H1 (cell line): Measurements from ENCODE around the gene DEUP1. TPM values are rescaled to one million over a fixed set of nuclear protein-coding genes. Genes with fewer than 3 reads are reported as not detected.

Experiments
- CTCF ChIA-PET: fragments of 300-600 bp; sonication (Branson Sonifier 250); formaldehyde crosslinking; loops from one replicate; lab custom pipeline; 2021; ENCODE audit not compliant: partially characterized antibody; lab: Charles Lee
- POLR2A ChIA-PET: fragments of 300-600 bp; sonication (Branson Sonifier 250); formaldehyde crosslinking; loops from one replicate; lab custom pipeline; 2021; ENCODE audit warnings: inconsistent platforms; ENCODE audit not compliant: partially characterized antibody; lab: Charles Lee
- DNase-seq, 2 experiments: peaks; one replicate each; pipeline versions ENCODE4 v3.0.0 to v3.0.0-alpha.2; 2010 to 2022; ENCODE audit warnings: low spot score in 2 of 2, low read depth in 1 of 2, mixed read lengths in 1 of 2
- FAIRE-seq: peaks from 2 replicates; lab custom pipeline; 2011; peaks lifted over from hg19 to GRCh38; lab: Jason Lieb, UNC
- H2AFZ ChIP-seq: 2 replicates; pipeline ENCODE4 v1.8.1; 2012; ENCODE audit warnings: low read length, inconsistent platforms
- H2AK5ac ChIP-seq: 2 replicates; pipeline ENCODE4 v1.6.1; 2013; ENCODE audit warnings: low read depth, low read length
- H2BK120ac ChIP-seq: replicated peaks from 2 replicates; pipeline ENCODE3; 2013; ENCODE audit warnings: low read depth, low read length, inconsistent platforms
- H2BK12ac ChIP-seq: 2 replicates; pipeline ENCODE4 v1.6.1; 2013; ENCODE audit warnings: low read depth, low read length
- H2BK15ac ChIP-seq: 2 replicates; pipeline ENCODE4 v1.6.1; 2013; ENCODE audit warnings: low read length
- H2BK20ac ChIP-seq: 2 replicates; pipeline ENCODE4 v1.6.1; 2013; ENCODE audit warnings: low read length
- H2BK5ac ChIP-seq: 2 replicates; pipeline ENCODE4 v1.6.1; 2013; ENCODE audit warnings: low read depth, low read length
- H3K14ac ChIP-seq: 2 replicates; pipeline ENCODE4 v1.6.1; 2013; ENCODE audit warnings: inconsistent platforms; ENCODE audit not compliant: insufficient read length
- H3K18ac ChIP-seq: 2 replicates; pipeline ENCODE4 v1.6.1; 2013; ENCODE audit warnings: low read length; ENCODE audit errors: extremely low read depth
- H3K23ac ChIP-seq: 2 replicates; pipeline ENCODE4 v1.6.1; 2013; ENCODE audit warnings: inconsistent platforms; ENCODE audit not compliant: insufficient read length
- H3K23me2 ChIP-seq: 2 replicates; pipeline ENCODE4 v1.6.1; 2013; ENCODE audit warnings: low read depth, low read length
- H3K27ac ChIP-seq: 2 replicates; pipeline ENCODE4 v1.6.1; 2011; ENCODE audit warnings: low read depth, low read length, inconsistent platforms
- H3K27me3 ChIP-seq, 4 experiments: replicated peaks in 1 of 4; 1 replicate in 1 of 4; 2 replicates in 3 of 4; pipeline versions ENCODE4 v1.6.1 to v1.8.1; 2011 to 2013; ENCODE audit warnings: low read length in 3 of 4, mild to moderate bottlenecking in 3 of 4, inconsistent platforms in 2 of 4, mixed read lengths in 2 of 4, moderate library complexity in 1 of 4; ENCODE audit not compliant: control insufficient read depth in 3 of 4, insufficient read depth in 3 of 4; ENCODE audit errors: extremely low read depth in 1 of 4
- H3K36me3 ChIP-seq, 4 experiments: 2 replicates each; pipeline versions ENCODE4 v1.6.1 to v1.8.1; 2011 to 2013; ENCODE audit warnings: mild to moderate bottlenecking in 4 of 4, low read length in 3 of 4, moderate library complexity in 2 of 4, control low read depth in 1 of 4, inconsistent platforms in 1 of 4; ENCODE audit not compliant: insufficient read depth in 4 of 4, control insufficient read depth in 2 of 4
- H3K4ac ChIP-seq: replicated peaks from 2 replicates; pipeline ENCODE3; 2013; ENCODE audit warnings: low read length, low read depth, mixed read lengths, inconsistent platforms; ENCODE audit not compliant: insufficient read length
- H3K4me1 ChIP-seq, 4 experiments: replicated peaks in 1 of 4; 1 replicate in 1 of 4; 2 replicates in 3 of 4; pipeline versions ENCODE4 v1.6.1 to v1.8.1; 2011 to 2013; ENCODE audit warnings: low read length in 3 of 4, inconsistent platforms in 2 of 4, mixed read lengths in 1 of 4; ENCODE audit not compliant: insufficient read depth in 4 of 4, control insufficient read depth in 3 of 4
- H3K4me2 ChIP-seq, 2 experiments: 2 replicates each; pipeline versions ENCODE4 v1.6.1 to v1.8.1; 2011 to 2013; ENCODE audit warnings: low read depth in 2 of 2, low read length in 2 of 2, control low read depth in 1 of 2, inconsistent platforms in 1 of 2, mild to moderate bottlenecking in 1 of 2; ENCODE audit not compliant: insufficient read depth in 1 of 2
- H3K4me3 ChIP-seq, 4 experiments: fragments of 200-600, 300-600 bp in 1 of 4; sonication (generic), shearing (Covaris generic), sonication (Bioruptor Twin) in 1 of 4; 2 replicates each; pipeline versions ENCODE4 v1.5.1 to v1.8.1; 2011 to 2016; ENCODE audit warnings: low read length in 4 of 4, low read depth in 3 of 4, control low read depth in 2 of 4, inconsistent platforms in 2 of 4, mild to moderate bottlenecking in 2 of 4, mixed read lengths in 1 of 4, moderate library complexity in 1 of 4; ENCODE audit not compliant: insufficient read depth in 2 of 4; ENCODE audit errors: extremely low read depth in 1 of 4
- H3K56ac ChIP-seq: replicated peaks from 2 replicates; pipeline ENCODE3; 2013; ENCODE audit warnings: low read depth, mild to moderate bottlenecking, mixed read lengths, low read length, inconsistent platforms; ENCODE audit not compliant: insufficient read length
- H3K79me1 ChIP-seq: 2 replicates; pipeline ENCODE4 v1.6.1; 2013; ENCODE audit warnings: low read depth, low read length, control low read depth
- H3K79me2 ChIP-seq, 2 experiments: 2 replicates each; pipeline versions ENCODE4 v1.6.1 to v1.8.1; 2012 to 2013; ENCODE audit warnings: low read length in 2 of 2, mild to moderate bottlenecking in 2 of 2, inconsistent platforms in 1 of 2; ENCODE audit not compliant: insufficient read depth in 2 of 2, control insufficient read depth in 1 of 2
- H3K9ac ChIP-seq, 4 experiments: replicated peaks in 1 of 4; 1 replicate in 1 of 4; 2 replicates in 3 of 4; pipeline versions ENCODE4 v1.6.1 to v1.8.1; 2011 to 2013; ENCODE audit warnings: low read depth in 3 of 4, low read length in 3 of 4, control low read depth in 2 of 4, mild to moderate bottlenecking in 2 of 4, moderate library complexity in 2 of 4, inconsistent platforms in 1 of 4; ENCODE audit errors: extremely low read depth in 1 of 4
- H3K9me3 ChIP-seq, 2 experiments: 2 replicates each; pipeline versions ENCODE4 v1.6.1 to v1.8.1; 2012 to 2013; ENCODE audit warnings: mild to moderate bottlenecking in 2 of 2, moderate library complexity in 2 of 2, control low read depth in 1 of 2, inconsistent platforms in 1 of 2, low read depth in 1 of 2, low read length in 1 of 2, mixed read lengths in 1 of 2; ENCODE audit not compliant: insufficient read depth in 2 of 2
- H4K20me1 ChIP-seq, 2 experiments: replicated peaks in 1 of 2; 2 replicates each; pipeline versions ENCODE3 to v1.8.1; 2011 to 2013; ENCODE audit warnings: inconsistent platforms in 2 of 2, low read length in 2 of 2, mild to moderate bottlenecking in 1 of 2; ENCODE audit not compliant: insufficient read depth in 2 of 2, control insufficient read depth in 1 of 2
- H4K5ac ChIP-seq: 2 replicates; pipeline ENCODE4 v1.6.1; 2013; ENCODE audit warnings: low read length, low read depth, mixed read lengths, inconsistent platforms; ENCODE audit not compliant: insufficient read length
- H4K8ac ChIP-seq: 2 replicates; pipeline ENCODE4 v1.8.0; 2013; ENCODE audit warnings: mild to moderate bottlenecking, moderate library complexity, low read length, inconsistent platforms; ENCODE audit not compliant: insufficient read depth; ENCODE audit errors: extremely low read depth
- H4K91ac ChIP-seq: replicated peaks from 2 replicates; pipeline ENCODE3; 2013; ENCODE audit warnings: low read length, mixed read lengths, inconsistent platforms; ENCODE audit not compliant: insufficient read length
- CREB1 ChIP-seq: IDR thresholded peaks from 2 replicates; pipeline ENCODE4 v1.6.1; 2012; ENCODE audit warnings: inconsistent platforms
- CTCF ChIP-seq, 3 experiments: IDR thresholded peaks; 1 replicate in 2 of 3; 2 replicates in 1 of 3; pipeline versions ENCODE4 v1.5.1 to v1.6.1; 2011; ENCODE audit warnings: low read length in 3 of 3, mild to moderate bottlenecking in 3 of 3, inconsistent platforms in 2 of 3, low read depth in 1 of 3, moderate library complexity in 1 of 3; ENCODE audit not compliant: insufficient read depth in 1 of 3; ENCODE audit errors: control extremely low read depth in 1 of 3
- WGBS, 2 experiments: shearing (Covaris generic) in 1 of 2; methylation state at CpG; one replicate each; pipeline versions ENCODE4 v1.1.6 to v1.1.7; 2013 to 2015; ENCODE audit warnings: low lambda C conversion rate in 2 of 2, mixed read lengths in 2 of 2, inconsistent platforms in 1 of 2, low coverage in 1 of 2, missing lambda C conversion rate in 1 of 2; ENCODE audit not compliant: insufficient replicate concordance in 2 of 2, insufficient coverage in 1 of 2, insufficient read length in 1 of 2; ENCODE audit errors: extremely low coverage in 1 of 2, missing lambda C conversion rate in 1 of 2; 5-methylcytosine and 5-hydroxymethylcytosine counted together
- polyA plus RNA-seq, 7 experiments: library from polyadenylated mRNA; depleted of rRNA in 3 of 7; stranded (reverse) in 5 of 7; unstranded in 2 of 7; fragments of >200 nt in 5 of 7; fragments of 200-250 nt in 2 of 7; gene quantifications; 1 replicate in 5 of 7; 2 replicates in 1 of 7; 4 replicates in 1 of 7; pipeline versions ENCODE4 v1.2.1 to v1.2.3, GENCODE V29; 2011 to 2013; ENCODE audit warnings: missing spikeins in 2 of 7, mixed read lengths in 2 of 7
- total RNA-seq: library from RNA; stranded (reverse); fragmentation: NEBNext Ultra II Directional; extraction: Animal tissue kit (Norgen Biotek cat#: 25700); gene quantifications from 2 replicates; pipeline ENCODE4 v1.2.1, GENCODE V29; 2021

DEUP1 gene
- total and polyA plus RNA-seq, 2 of the 8 experiments (the other 6 are each of a cell fraction or from before 2014, with no cell fraction given) = 0.45 TPM; not detected in 1

GRCh38 chr11:93287434-93287833 lies 43.1 kb upstream of the DEUP1 start:
- no peak overlapping the region for H3K56ac ChIP-seq
- H3K9me3 ChIP-seq = no peaks in the 10 kb centered on the region
- POLR2A ChIA-PET = no interaction called here
- no peak overlapping the region for H2BK15ac ChIP-seq
- H3K79me1 ChIP-seq = no peaks in the 10 kb centered on the region
- H3K79me2 ChIP-seq = no peaks in the 10 kb centered on the region
- TF ChIP-seq CREB1 (no peak), CTCF (IDR thresholded peaks at IDR 0.05; ENCODE audit: control extremely low read depth in 1 of 3, insufficient read depth in 1 of 3, low read depth in 1 of 3, low read length in 3 of 3) (peak in 1 of 3 experiments; percentile 7; a peak in 1 of 4 replicates)
- TF ChIP-seq, all 59 proteins: peak for 1
- no peak overlapping the region for H3K23ac ChIP-seq
- no peak overlapping the region for H4K8ac ChIP-seq
- H3K4me2 ChIP-seq = no peak overlapping the region
- 93% methylated on average over 2 of the region's 2 CpGs; no CpG with 5 or more reads in 1 of the 2 experiments for WGBS, 2 experiments
- H2BK5ac ChIP-seq = no peak overlapping the region
- no peak overlapping the region for H3K14ac ChIP-seq
- H2BK20ac ChIP-seq = no peak overlapping the region
- no peak overlapping the region for H4K5ac ChIP-seq
- no peaks in the 10 kb centered on the region for H3K4me1 ChIP-seq
- H2AFZ ChIP-seq = no peak overlapping the region
- H3K27ac ChIP-seq = no peak overlapping the region
- no peaks in the 10 kb centered on the region; a peak in 1 of 8 replicates for H3K36me3 ChIP-seq
- H3K9ac ChIP-seq = no peak overlapping the region
- H2BK12ac ChIP-seq = no peak overlapping the region
- no peak overlapping the region for H3K18ac ChIP-seq
- no peak for FAIRE-seq
- no peak overlapping the region for H2BK120ac ChIP-seq
- CTCF ChIA-PET = no interaction called here
- no peak overlapping the region for H2AK5ac ChIP-seq
- H3K4me3 ChIP-seq = no peak overlapping the region
- H3K27me3 ChIP-seq = no peaks in the 10 kb centered on the region
- no peak overlapping the region for H4K91ac ChIP-seq
- no peaks in the 10 kb centered on the region for H3K23me2 ChIP-seq
- no peak for DNase-seq
- no peak overlapping the region for H3K4ac ChIP-seq
- H4K20me1 ChIP-seq = no peaks in the 10 kb centered on the region
